IPS DF 6.9 (cell line): ENCODE results near the gene SLC39A8.
"Not testable (repeated sequence)": the region's sequence is repeated elsewhere in the genome, so short reads cannot be mapped to it uniquely, and the experiment has no call there.

ENCODE experiments used
- DNase-seq: peaks from one replicate; pipeline ENCODE4 v3.0.0-alpha.2; 2013; ENCODE audit warnings: low read depth, low spot score
- H3K27ac ChIP-seq: one replicate; pipeline ENCODE4 v1.5.1; 2013; ENCODE audit warnings: low read length, control low read depth
- H3K27me3 ChIP-seq: 2 replicates; pipeline ENCODE4 v1.6.1; 2013; ENCODE audit warnings: mild to moderate bottlenecking, low read length; ENCODE audit not compliant: control insufficient read depth, insufficient read depth
- H3K36me3 ChIP-seq: 2 replicates; pipeline ENCODE4 v1.6.1; 2013; ENCODE audit warnings: low read length; ENCODE audit not compliant: control insufficient read depth, insufficient read depth
- H3K4me1 ChIP-seq: 2 replicates; pipeline ENCODE4 v1.6.1; 2013; ENCODE audit warnings: low read length; ENCODE audit not compliant: control insufficient read depth, insufficient read depth
- H3K4me3 ChIP-seq: 2 replicates; pipeline ENCODE4 v1.5.1; 2013; ENCODE audit warnings: mild to moderate bottlenecking, low read length
- H3K9me3 ChIP-seq: 2 replicates; pipeline ENCODE4 v1.6.1; 2013; ENCODE audit warnings: low read length, inconsistent platforms; ENCODE audit not compliant: control insufficient read depth, insufficient read depth
- WGBS: extraction: QIAGEN DNeasy Blood & Tissue Kit; methylation state at CpG from one replicate; pipeline ENCODE4 v1.1.7; 2013; ENCODE audit warnings: mixed read lengths, missing lambda C conversion rate; ENCODE audit not compliant: insufficient read length, insufficient coverage; 5-methylcytosine and 5-hydroxymethylcytosine counted together

SLC39A8 gene

DNA sequence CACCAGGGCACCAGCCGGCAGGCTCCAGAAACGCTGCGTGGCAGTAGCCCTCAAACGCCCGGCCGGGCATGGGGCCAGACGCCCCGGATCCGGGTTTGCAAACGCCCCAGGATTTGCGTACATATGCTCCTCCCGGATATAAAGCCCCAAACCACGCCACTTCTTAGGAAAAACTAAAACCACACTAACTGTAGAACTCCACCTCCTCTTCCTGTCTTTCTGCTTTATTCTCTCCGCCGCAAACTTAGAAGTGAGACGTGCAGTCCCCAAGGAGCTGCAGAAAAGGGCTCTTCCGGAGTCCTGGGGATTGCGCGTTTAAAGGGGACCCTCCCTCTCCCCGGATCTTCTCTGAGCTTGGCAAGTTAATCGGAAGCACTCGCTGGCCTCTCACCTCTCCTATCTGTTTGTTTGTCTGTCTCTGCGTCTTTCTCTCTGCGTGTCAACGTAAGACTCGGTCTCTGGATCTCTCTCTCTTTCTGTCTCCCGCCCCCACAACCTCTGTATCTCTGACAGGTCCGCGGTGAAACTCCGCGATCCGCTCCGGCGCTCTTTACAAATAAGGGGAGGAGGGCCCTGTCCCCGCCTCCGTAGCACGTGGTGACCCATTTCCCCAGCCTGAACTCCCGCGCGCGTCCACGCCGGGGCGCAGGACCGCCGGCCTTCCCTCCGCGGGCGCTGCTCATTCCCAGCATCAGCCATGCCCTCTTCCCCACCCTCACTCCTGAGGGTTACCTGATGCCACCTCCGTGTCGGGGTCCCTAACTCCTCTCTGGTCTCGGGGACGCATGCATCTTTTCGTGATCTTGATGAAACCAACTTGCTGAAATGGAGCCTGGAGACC, at the start of gene SLC39A8:
Gene SLC39A8, minus strand, starts transcription at position 529 of the 841 bp plus-strand sequence. CDS start 820 bp downstream, outside the sequence.
- no peak for DNase-seq
- WGBS: no CpG with 5 or more reads among the region's 54 CpGs
- Histone ChIP-seq H3K27me3 (no peaks in the 10 kb centered on the region), H3K4me1 (peaks cover 1% of the 10 kb centered on the region; the same call in 1 of the 2 replicates), H3K9me3 (no peaks in the 10 kb centered on the region), H3K27ac (no peak within 1 kb of the TSS), H3K36me3 (no peaks in the 10 kb centered on the region), H3K4me3 (peak within 1 kb of the TSS; percentile 53)

GRCh38 chr4:102392033-102392744, 46.9 kb upstream of the SLC39A8 start:
- no peak overlapping the region for H3K4me3 ChIP-seq
- H3K9me3 ChIP-seq: no peaks in the 10 kb centered on the region
- H3K27me3 ChIP-seq: no peaks in the 10 kb centered on the region
- H3K27ac ChIP-seq: no peak overlapping the region
- peaks cover 3% of the 10 kb centered on the region; the same call in 1 of the 2 replicates for H3K4me1 ChIP-seq
- no peak for DNase-seq
- WGBS: no CpG with 5 or more reads among the region's 4 CpGs
- no peaks in the 10 kb centered on the region for H3K36me3 ChIP-seq

GRCh38 chr4:102390438-102390837, 45.2 kb upstream of the SLC39A8 start:
- no peaks in the 10 kb centered on the region for H3K27me3 ChIP-seq
- no peak overlapping the region for H3K4me3 ChIP-seq
- no peak overlapping the region for H3K27ac ChIP-seq
- DNase-seq: no peak
- H3K36me3 ChIP-seq: no peaks in the 10 kb centered on the region
- H3K4me1 ChIP-seq: peaks cover 3% of the 10 kb centered on the region; the same call in 1 of the 2 replicates
- no peaks in the 10 kb centered on the region for H3K9me3 ChIP-seq
- WGBS: no CpG with 5 or more reads among the region's 2 CpGs

DNA sequence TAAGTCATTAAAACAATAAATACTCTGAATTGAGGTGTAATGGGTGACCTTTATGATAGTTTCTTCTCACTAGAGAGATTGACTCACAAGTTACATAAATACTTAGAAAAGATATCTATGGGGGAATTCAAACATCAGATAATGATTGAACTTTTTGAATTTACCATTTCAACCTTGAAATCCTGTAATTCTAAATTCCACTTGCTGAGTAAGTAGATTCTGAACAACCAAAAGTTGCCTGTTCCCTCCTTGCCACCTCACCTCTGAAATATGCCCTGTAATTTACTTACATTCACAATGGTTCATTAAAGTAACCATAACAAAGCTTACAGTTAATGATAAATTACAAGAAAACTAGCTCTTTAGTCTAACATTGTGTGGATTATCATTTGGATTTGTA, 43.3 kb upstream of the SLC39A8 start:
- Histone ChIP-seq H3K36me3 (no peaks in the 10 kb centered on the region), H3K27me3 (no peaks in the 10 kb centered on the region), H3K27ac (no peak overlapping the region), H3K9me3 (no peaks in the 10 kb centered on the region), H3K4me3 (no peak overlapping the region), H3K4me1 (peaks cover 3% of the 10 kb centered on the region; the same call in 1 of the 2 replicates)
- no peak for DNase-seq

DNA sequence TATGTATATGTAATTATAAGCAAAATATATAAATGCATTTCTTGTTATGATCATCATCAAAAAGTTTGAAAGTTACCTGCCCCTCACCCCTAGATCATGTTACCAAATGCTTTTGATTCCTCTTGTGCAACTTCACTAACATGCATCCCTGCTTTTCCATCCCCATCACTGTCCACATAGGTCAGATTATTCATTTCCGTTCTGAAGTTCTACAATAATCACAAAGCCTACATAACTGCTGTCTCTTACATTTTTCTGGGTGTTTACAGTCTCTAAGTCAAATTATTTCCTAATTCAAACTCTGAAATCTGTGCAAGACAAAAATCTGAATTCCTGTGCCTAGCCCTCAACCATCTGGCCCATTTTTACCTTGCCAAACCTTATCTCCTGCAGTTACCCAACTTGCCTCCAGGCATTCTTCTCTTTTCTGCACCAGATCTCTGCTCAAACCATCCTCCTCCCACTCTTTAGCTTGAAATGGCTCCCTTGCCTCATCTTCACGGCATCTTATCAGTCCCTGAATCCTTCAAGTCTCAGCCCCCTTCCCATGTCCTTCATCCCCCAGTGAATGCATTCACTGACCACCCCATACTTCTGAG, 42.4 kb upstream of the SLC39A8 start:
- Histone ChIP-seq H3K9me3 (no peaks in the 10 kb centered on the region), H3K27me3 (no peaks in the 10 kb centered on the region), H3K36me3 (no peaks in the 10 kb centered on the region), H3K4me1 (peaks cover 3% of the 10 kb centered on the region; the same call in 1 of the 2 replicates), H3K4me3 (no peak overlapping the region), H3K27ac (no peak overlapping the region)
- no peak for DNase-seq
- WGBS: no CpG with 5 or more reads among the region's 2 CpGs

GRCh38 chr4:102386966-102387365, 41.7 kb upstream of the SLC39A8 start:
- H3K27ac ChIP-seq: no peak overlapping the region
- H3K4me3 ChIP-seq: no peak overlapping the region
- no peaks in the 10 kb centered on the region for H3K9me3 ChIP-seq
- H3K36me3 ChIP-seq: no peaks in the 10 kb centered on the region
- DNase-seq: no peak
- no peaks in the 10 kb centered on the region for H3K27me3 ChIP-seq
- no CpG with 5 or more reads among the region's 3 CpGs for WGBS
- H3K4me1 ChIP-seq: peaks cover 3% of the 10 kb centered on the region; the same call in 1 of the 2 replicates

GRCh38 chr4:102380253-102380652, 35.0 kb upstream of the SLC39A8 start:
- H3K9me3 ChIP-seq, H3K36me3 ChIP-seq, H3K4me3 ChIP-seq, H3K4me1 ChIP-seq, H3K27ac ChIP-seq, H3K27me3 ChIP-seq, DNase-seq: not testable (repeated sequence)
- no CpG with 5 or more reads among the region's 10 CpGs for WGBS

DNA sequence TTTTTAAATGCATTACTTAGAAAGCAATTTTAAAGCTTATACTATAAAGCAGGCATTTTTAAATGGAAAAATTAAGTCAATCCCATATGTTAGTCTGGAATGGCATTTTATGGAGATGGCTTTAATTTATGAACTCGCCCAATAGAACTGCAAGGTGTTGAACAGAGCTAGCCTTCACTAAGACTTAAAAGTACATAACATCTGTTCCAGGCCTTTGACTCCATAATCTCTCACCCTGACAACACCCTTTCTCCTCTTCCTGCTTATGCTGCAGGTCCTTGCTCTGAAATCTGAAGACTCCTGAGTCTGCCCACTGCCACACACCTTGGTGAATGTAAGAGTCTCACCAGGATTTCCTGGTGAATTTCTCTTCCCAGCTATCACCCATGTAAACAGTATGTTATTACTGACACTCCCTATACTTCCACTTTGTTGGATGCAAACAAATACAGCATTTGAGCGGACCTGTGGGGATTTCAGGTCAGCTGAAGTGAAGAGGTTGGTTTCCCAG, 17.7 kb upstream of the SLC39A8 start:
- WGBS: no CpG with 5 or more reads among the region's 2 CpGs
- H3K36me3 ChIP-seq: no peaks in the 10 kb centered on the region
- DNase-seq: no peak

GRCh38 chr4:102358128-102358527, 12.8 kb upstream of the SLC39A8 start:
- Histone ChIP-seq H3K4me3 (no peak overlapping the region), H3K27ac (no peak overlapping the region), H3K36me3 (no peaks in the 10 kb centered on the region), H3K4me1 (no peaks in the 10 kb centered on the region), H3K27me3 (no peaks in the 10 kb centered on the region), H3K9me3 (no peaks in the 10 kb centered on the region)
- no CpG with 5 or more reads among the region's 3 CpGs for WGBS
- no peak for DNase-seq

More for the DNA sequence above, 17.7 kb upstream of the SLC39A8 start:
- Histone ChIP-seq H3K4me3 (no peak overlapping the region), H3K9me3 (no peaks in the 10 kb centered on the region), H3K27ac (no peak overlapping the region), H3K4me1 (no peaks in the 10 kb centered on the region), H3K27me3 (no peaks in the 10 kb centered on the region)

GRCh38 chr4:102357637-102358036, 12.4 kb upstream of the SLC39A8 start:
- not testable (repeated sequence) for H3K9me3 ChIP-seq, H3K4me1 ChIP-seq, H3K27ac ChIP-seq, H3K36me3 ChIP-seq, DNase-seq, H3K27me3 ChIP-seq, H3K4me3 ChIP-seq
